SK-N-DZ (cell line): Measurements from ENCODE around the gene NRIP2. TPM values are rescaled to one million over a fixed set of nuclear protein-coding genes. Genes with fewer than 3 reads are reported as not detected.
"Not testable (repeated sequence)": the region's sequence is repeated elsewhere in the genome, so short reads cannot be mapped to it uniquely, and the experiment has no call there.

Source experiments
- DNase-seq: peaks from one replicate; pipeline ENCODE4 v3.0.0-alpha.2; 2015; ENCODE audit warnings: low spot score
- polyA plus RNA-seq, 2 experiments: library from polyadenylated mRNA; depleted of rRNA; stranded (reverse); fragments of >200 nt; gene quantifications; 2 replicates each; pipeline ENCODE4 v1.2.3, GENCODE V29; 2014

NRIP2 gene
- polyA plus RNA-seq (2014; cell fraction: cytosol; rRNA removed): not detected in 2 replicates
- polyA plus RNA-seq (2014; cell fraction: nucleus; rRNA removed): not detected in 2 replicates

- DNase-seq: no peak
Measured at GRCh38 chr12:2834581-2835491, at the start of gene NRIP2. TSS of gene NRIP2 (minus strand) at chr12:2835035. CDS start at chr12:2834983, 52 bp downstream.

GRCh38 chr12:2879853-2880252, 45.0 kb upstream of the NRIP2 start:
- no peak for DNase-seq

GRCh38 chr12:2877953-2878732, 43.3 kb upstream of the NRIP2 start:
- no peak for DNase-seq

GRCh38 chr12:2877047-2877952, 42.5 kb upstream of the NRIP2 start, which contains the start of the genes FOXM1 and RHNO1:
TSS of gene FOXM1 (minus strand) at chr12:2877174. CDS start at chr12:2874478, 2,696 bp downstream.
TSS of gene RHNO1 (plus strand) at chr12:2877223. CDS start at chr12:2885367, 8,144 bp downstream.
- peak; percentile 91 for DNase-seq

- DNase-seq: peak; percentile 52
Measured at GRCh38 chr12:2876431-2877046, 41.7 kb upstream of the NRIP2 start.

- DNase-seq: not testable (repeated sequence)
Measured at GRCh38 chr12:2868986-2869632, 34.3 kb upstream of the NRIP2 start.

GRCh38 chr12:2864198-2864597, 29.4 kb upstream of the NRIP2 start:
- DNase-seq: no peak

GRCh38 chr12:2863402-2863801, 28.6 kb upstream of the NRIP2 start:
- not testable (repeated sequence) for DNase-seq

GRCh38 chr12:2862876-2863275, 28.0 kb upstream of the NRIP2 start:
- DNase-seq: no peak

GRCh38 chr12:2860170-2860569, 25.3 kb upstream of the NRIP2 start:
- DNase-seq: no peak

- no peak for DNase-seq
Measured at GRCh38 chr12:2858944-2859421, 24.1 kb upstream of the NRIP2 start.

GRCh38 chr12:2858334-2858733, 23.5 kb upstream of the NRIP2 start:
- no peak for DNase-seq

GRCh38 chr12:2857576-2857975, 22.7 kb upstream of the NRIP2 start:
- DNase-seq: no peak

- no peak for DNase-seq
Measured at GRCh38 chr12:2857021-2857431, 22.2 kb upstream of the NRIP2 start, which contains the start of gene TEX52. TSS of gene TEX52 (minus strand) at chr12:2857039. CDS start at chr12:2857026, 13 bp downstream.

GRCh38 chr12:2856051-2856450, 21.2 kb upstream of the NRIP2 start:
- no peak for DNase-seq

GRCh38 chr12:2855546-2855945, 20.7 kb upstream of the NRIP2 start:
- DNase-seq: no peak

GRCh38 chr12:2854669-2855453, 20.0 kb upstream of the NRIP2 start:
- DNase-seq: no peak

GRCh38 chr12:2853626-2854025, 18.8 kb upstream of the NRIP2 start:
- DNase-seq: peak; percentile 80

- no peak for DNase-seq
Measured at GRCh38 chr12:2851931-2852330, 17.1 kb upstream of the NRIP2 start.
